Islet of Langerhans (tissue), 1 donor: ENCODE measurements around the gene TARS1.

Experiments
- FAIRE-seq: peaks from one replicate; lab custom pipeline; 2011; peaks lifted over from hg19 to GRCh38; lab: Jason Lieb, UNC

TARS1 gene

GRCh38 chr5:33439905-33440481 lies 772 bp upstream of the TARS1 start:
- no peak for FAIRE-seq

GRCh38 chr5:33441241-33442177 lies 744 bp downstream of the TARS1 start:
- no peak for FAIRE-seq

DNA sequence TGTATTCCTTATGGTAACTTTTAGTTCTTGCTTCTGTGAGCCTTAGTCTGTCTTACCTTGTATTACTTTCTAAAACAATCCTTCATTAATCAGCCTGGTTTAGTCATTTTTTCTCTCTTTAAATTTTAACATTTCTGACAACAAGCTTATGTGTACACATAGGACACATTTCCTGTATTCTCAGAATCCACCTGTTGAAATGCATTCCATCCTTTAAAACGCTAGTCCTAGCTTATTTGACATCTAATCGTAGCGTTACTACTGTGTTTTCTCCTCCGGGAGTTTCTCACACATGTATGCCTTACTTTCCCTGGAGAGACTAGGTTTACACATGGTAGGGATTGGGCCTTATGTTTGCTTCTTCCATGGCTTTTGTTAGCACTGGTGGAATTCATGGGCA lies 3.8 kb downstream of the TARS1 start:
- FAIRE-seq = no peak

GRCh38 chr5:33445798-33446197 lies 5.0 kb downstream of the TARS1 start:
- no peak for FAIRE-seq

DNA sequence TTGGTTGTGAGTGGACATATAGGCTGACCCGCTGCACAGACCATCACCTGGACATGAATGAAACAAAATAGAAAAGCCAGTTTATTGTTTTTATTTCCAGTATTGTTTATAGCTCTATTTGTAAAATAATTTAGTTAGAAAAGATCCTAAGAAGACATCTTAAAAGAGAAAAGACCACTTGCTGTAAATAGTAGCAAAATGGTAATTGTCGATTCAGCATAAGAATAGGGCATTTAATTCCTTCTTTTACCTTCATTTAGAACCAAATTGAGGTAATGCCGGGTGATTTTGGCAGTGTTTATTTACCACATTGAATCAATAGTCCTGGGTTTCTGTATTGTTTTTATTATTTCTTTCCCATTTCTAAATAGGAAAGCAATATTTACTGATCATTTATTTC lies 7.4 kb downstream of the TARS1 start:
- FAIRE-seq = no peak

GRCh38 chr5:33457126-33457525 lies 16.4 kb downstream of the TARS1 start:
- no peak for FAIRE-seq

GRCh38 chr5:33457817-33458216 lies 17.1 kb downstream of the TARS1 start:
- FAIRE-seq = no peak

- no peak for FAIRE-seq
Measured at GRCh38 chr5:33460210-33460609, 19.4 kb downstream of the TARS1 start.

DNA sequence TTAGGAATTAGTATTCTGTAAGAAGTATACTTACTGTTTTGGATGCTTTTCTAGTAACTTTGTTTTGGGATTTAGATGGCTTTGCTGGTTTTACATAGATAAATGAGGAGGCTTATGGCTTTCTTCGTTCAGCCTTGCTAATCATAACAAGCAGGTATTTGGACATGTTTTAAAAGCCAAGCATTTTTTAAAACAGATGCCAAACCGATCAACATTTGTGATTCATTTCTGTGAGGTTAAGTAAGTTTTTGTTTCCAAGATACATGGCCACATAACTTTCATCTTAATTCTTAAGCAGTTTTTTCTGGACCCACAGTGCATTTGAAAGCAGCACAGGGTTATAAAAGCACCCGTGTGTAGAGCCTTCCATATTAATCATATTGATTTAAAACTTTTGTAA lies 21.7 kb downstream of the TARS1 start:
- peak; percentile 56 for FAIRE-seq

DNA sequence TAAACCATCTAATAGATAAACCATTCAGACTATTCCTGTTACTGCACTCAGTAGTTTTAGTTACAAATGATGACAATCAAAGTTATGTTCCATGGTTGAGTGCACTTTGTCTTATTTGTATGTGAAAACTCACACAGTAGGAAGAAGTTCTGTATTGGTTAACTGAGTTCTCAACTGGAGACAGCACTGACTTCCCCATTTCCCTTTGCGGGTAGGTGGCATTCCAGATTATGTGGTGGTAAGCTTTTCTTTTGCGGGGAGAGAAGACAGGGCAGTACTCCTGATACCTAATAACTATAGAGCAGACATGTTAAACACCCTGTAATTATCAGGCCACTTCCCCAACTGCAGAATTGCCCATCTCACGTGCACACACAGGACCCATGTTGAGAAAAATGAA lies 24.4 kb downstream of the TARS1 start:
- FAIRE-seq = no peak

GRCh38 chr5:33468775-33469435 lies 28.1 kb downstream of the TARS1 start:
- no peak for FAIRE-seq

DNA sequence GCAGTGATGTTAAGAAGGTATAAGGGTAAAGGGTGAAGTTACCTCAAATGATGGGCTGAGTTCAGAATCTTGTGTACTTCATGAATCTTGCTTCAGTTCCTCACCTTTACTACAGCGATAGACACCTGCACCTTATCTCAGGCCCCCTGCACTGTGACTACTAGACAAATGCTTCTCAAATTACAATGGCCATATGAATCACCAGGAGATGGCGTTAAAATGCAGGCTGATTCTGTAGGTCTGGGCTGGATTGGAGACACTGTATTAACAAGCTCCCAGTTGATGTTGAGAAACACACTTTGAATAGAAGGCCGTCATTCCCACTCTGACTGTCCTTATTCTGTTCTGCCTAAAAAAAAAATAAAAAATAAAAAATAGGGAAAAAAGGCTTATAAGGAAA lies 29.8 kb downstream of the TARS1 start:
- no peak for FAIRE-seq

DNA sequence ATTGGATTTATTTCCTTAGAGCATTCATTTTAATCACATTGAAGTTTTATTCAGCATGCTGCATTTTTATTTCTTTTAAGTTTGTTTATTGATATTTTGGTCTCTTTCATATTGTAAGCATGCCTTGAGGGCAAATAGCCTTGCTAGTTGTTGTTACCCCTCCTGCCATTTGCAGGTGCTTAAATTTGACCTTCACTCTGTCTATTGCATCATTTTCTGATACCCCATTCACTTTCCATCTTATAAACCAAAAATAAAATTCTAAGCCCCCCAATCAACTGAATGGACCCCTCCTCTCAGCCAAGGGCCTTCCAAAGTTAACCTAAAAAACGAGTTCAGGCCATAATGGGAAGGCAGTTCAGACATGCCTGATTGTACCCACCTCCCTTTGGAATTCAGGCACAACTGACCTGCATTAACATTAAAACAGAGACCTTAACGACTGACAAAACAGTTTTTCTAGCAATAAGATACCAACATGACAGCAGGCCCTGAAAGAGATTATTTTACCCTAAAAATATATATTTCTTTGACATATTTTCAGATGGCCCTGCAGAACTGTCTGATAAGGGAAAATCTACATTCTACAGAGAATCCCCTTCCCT lies 32.1 kb downstream of the TARS1 start:
- no peak for FAIRE-seq

DNA sequence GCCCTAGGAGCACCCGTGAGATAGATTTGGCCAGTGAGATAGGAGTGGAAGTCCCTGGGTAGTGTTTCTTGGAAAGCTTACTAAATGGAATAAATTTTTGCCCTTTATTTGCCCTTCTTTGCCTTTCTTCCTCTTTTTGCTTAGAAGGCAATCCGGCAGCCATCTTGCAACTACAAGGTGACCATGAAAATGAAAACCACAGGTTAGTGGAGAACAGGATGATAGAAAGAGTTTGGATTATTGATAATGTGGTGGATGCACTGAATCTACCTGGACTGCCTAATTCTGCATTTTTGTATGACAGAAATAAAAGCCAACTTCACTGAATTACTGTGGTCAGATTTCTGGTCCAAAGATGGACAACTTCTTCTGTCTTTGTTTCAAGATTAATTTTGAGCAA lies 33.2 kb downstream of the TARS1 start:
- FAIRE-seq = no peak

- no peak for FAIRE-seq
Measured at GRCh38 chr5:33474931-33475499, 34.2 kb downstream of the TARS1 start.

GRCh38 chr5:33475706-33476105 lies 34.9 kb downstream of the TARS1 start:
- FAIRE-seq = no peak

GRCh38 chr5:33476992-33477391 lies 36.2 kb downstream of the TARS1 start:
- no peak for FAIRE-seq

DNA sequence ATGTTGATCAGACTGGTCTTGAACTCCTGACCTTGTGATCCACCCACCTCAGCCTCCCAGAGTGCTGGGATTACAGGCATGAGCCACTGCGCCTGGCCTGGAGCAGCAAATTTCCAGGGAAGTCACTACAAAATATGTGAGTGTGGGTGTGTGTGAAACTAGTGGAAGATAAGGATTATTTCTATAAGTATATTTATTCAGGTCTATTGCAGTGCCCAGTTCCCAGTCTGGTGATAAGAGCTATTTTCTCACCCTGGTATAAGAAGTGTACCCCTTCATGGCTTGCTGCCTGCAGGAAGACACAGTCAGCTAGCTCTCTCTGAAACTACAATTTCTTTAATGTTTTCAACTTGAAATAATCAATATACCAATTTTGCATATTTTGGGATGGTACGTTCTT lies 37.1 kb downstream of the TARS1 start:
- FAIRE-seq = no peak

- no peak for FAIRE-seq
Measured at GRCh38 chr5:33479311-33479710, 38.5 kb downstream of the TARS1 start.

- FAIRE-seq = no peak
Measured at GRCh38 chr5:33480876-33481275, 40.1 kb downstream of the TARS1 start.

GRCh38 chr5:33482335-33482734 lies 41.6 kb downstream of the TARS1 start:
- FAIRE-seq = no peak

DNA sequence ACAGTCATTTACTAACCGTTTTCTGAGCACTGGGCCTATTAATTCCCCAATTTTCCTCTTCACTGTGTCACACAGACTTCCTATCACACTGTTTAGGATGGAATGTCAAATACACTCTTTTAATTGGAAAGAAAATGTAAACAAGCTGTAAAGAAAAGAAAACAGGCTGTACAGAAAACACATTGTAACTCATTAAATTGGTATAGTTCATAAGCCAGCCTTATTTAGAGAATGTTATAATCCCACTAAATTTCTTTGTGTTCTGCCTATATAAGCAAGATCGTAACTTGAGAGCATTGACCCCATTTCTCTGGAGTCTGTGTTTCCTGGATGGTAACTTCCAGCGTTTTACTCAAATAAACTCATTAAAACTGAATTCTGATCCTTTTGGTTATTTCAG lies 46.5 kb downstream of the TARS1 start:
- FAIRE-seq = no peak
